ENCODE results near the gene DPH5. TPM values are rescaled to one million over a fixed set of nuclear protein-coding genes. Genes with fewer than 3 reads are reported as not detected.

Gene DPH5
- total RNA-seq, 1 donor from 2014 or later = 22.1 TPM

DNA sequence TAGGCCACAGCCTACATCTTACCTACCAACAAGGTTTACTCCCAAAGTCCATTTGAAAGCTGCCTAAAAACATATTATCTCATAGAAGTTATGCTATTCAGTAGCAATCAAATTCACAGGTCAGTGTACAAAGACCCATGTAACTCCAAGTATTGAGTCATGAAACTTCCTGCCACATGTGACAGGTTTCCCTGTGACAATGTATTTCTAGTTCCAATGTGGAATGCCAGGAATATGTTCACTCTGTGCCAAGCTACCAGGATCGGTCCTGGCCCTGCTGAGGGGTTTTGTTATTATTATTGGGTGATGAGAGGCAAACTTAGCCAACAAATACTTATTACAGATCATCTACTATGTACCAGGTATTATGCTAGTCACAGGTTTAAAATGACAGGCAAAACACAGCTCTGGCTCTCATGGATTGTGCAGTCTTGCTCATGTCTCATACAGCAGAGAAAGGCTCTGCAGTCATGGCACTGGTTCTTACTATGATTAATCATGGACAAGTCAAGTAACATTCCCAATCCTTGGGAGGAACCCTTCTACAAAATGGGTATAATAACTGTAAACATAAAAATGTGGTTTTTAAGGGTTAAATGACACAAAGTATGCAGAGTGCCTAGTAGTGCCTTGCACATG is 22.5 kb downstream of the DPH5 start:
- DNase-seq (ENCODE audit: extremely low spot score in 2 of 2) = no peak
- Histone ChIP-seq H3K27ac (no peak overlapping the region), H3K9me3 (no peaks in the 10 kb centered on the region), H3K4me1 (no peaks in the 10 kb centered on the region), H3K27me3 (no peaks in the 10 kb centered on the region), H3K4me3 (no peak overlapping the region), H3K36me3 (no peaks in the 10 kb centered on the region)
- TF ChIP-seq, protein P1, sequence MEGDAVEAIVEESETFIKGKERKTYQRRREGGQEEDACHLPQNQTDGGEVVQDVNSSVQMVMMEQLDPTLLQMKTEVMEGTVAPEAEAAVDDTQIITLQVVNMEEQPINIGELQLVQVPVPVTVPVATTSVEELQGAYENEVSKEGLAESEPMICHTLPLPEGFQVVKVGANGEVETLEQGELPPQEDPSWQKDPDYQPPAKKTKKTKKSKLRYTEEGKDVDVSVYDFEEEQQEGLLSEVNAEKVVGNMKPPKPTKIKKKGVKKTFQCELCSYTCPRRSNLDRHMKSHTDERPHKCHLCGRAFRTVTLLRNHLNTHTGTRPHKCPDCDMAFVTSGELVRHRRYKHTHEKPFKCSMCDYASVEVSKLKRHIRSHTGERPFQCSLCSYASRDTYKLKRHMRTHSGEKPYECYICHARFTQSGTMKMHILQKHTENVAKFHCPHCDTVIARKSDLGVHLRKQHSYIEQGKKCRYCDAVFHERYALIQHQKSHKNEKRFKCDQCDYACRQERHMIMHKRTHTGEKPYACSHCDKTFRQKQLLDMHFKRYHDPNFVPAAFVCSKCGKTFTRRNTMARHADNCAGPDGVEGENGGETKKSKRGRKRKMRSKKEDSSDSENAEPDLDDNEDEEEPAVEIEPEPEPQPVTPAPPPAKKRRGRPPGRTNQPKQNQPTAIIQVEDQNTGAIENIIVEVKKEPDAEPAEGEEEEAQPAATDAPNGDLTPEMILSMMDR (IDR thresholded peaks at IDR 0.05) = no peak
- no peak for TF ChIP-seq POLR2AphosphoS5 (IDR thresholded peaks at IDR 0.05; ENCODE audit: insufficient read depth in 1 of 2, low read depth in 1 of 2)
- no peak for TF ChIP-seq POLR2A (IDR thresholded peaks at IDR 0.05)
- intact Hi-C loops (cut with DNase I) = no loop called here

DNA sequence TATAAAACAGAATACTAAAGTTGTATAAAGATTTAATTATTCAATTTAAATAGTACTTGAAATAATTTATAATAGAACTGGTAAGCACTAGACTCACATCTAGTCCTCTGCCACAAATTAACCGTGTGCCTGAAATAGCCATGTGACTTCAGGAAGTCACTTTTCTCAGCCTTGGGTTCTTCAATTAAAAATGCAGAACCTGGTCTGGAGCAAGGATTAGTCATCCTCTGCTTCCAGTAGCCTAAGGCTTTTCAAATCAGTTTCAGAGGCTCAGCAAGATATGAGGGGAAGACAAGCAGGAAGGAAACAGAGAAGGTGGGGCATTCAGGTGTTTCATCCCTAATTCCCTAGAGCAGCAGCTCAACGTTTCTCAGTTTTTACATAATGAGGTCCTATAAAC is 23.0 kb downstream of the DPH5 start:
- no peak for TF ChIP-seq POLR2AphosphoS5 (IDR thresholded peaks at IDR 0.05; ENCODE audit: insufficient read depth in 1 of 2, low read depth in 1 of 2)
- TF ChIP-seq, protein P1 (IDR thresholded peaks at IDR 0.05) = no peak
- TF ChIP-seq POLR2A (IDR thresholded peaks at IDR 0.05) = no peak
- H3K27me3 ChIP-seq = no peaks in the 10 kb centered on the region
- no peaks in the 10 kb centered on the region for H3K36me3 ChIP-seq
- intact Hi-C loops (cut with DNase I) = no loop called here
- H3K4me1 ChIP-seq = no peaks in the 10 kb centered on the region
- no peak for DNase-seq (ENCODE audit: extremely low spot score in 2 of 2)
- no peak overlapping the region for H3K27ac ChIP-seq
- no peaks in the 10 kb centered on the region for H3K9me3 ChIP-seq
- H3K4me3 ChIP-seq = no peak overlapping the region

DNA sequence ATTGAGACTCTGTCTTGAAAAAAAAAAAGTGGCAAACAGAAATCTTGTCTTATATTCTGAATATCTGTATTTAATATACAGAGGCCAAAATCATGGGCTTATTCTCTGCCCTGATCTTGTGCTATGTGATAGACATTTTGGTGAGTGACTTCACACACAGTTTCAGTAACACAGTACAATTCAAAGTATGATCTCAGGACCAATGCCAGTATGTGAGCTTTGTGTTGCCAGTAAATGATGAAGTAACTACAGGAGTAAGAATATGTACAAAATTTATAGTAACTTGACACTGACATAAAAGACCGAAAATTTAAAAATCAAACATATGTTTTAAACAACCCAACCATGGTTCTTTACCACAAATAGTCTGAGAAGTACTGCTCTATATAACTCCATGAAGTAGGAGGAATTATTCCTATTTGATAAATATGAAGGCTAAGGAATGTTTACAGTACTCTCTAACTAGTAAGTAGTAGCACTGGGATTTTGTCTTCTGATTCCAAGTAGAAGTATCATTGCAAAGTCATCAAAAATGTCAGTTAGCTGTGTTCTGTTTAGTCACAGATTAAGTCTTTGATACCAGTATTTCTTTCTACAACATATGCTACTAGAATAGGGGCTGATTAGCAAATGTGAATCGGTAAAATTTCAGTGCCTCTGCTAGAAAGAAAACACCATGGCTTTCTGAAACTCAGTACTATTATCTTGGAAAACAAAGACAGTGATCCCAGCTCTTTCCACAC is 25.3 kb downstream of the DPH5 start:
- Histone ChIP-seq H3K4me3 (no peak overlapping the region), H3K27me3 (no peaks in the 10 kb centered on the region), H3K36me3 (peaks cover 0 to 5% of the 10 kb centered on the region in 2 donors), H3K4me1 (no peaks in the 10 kb centered on the region), H3K9me3 (no peaks in the 10 kb centered on the region), H3K27ac (no peak overlapping the region)
- intact Hi-C loops (cut with DNase I) = no loop called here
- TF ChIP-seq POLR2A (IDR thresholded peaks at IDR 0.05) (no peak), POLR2AphosphoS5 (IDR thresholded peaks at IDR 0.05; ENCODE audit: insufficient read depth in 1 of 2, low read depth in 1 of 2) (no peak)
- TF ChIP-seq, protein P1 (IDR thresholded peaks at IDR 0.05) = no peak
- no peak for DNase-seq (ENCODE audit: extremely low spot score in 2 of 2)

DNA sequence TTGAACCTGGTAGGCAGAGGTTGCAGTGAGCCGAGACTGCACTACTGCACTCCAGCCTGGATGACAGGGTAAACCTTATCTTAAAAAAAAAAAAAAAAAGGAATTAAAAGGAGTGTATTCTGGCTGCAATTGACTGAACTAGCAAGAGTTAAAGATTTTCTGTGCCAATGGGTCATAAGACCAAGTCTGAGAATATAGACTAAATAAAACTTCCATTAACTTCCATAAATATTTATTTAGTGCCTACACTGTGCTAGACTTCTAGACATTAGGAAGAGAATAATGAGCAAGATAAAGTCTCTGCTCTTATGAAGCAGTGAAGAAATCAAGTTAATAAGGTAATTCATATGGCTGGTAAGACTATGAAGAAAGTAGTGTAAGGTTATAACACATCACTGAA is 27.2 kb downstream of the DPH5 start:
- DNase-seq (ENCODE audit: extremely low spot score in 2 of 2) = no peak
- intact Hi-C loops (cut with DNase I) = no loop called here
- H3K27ac ChIP-seq = no peak overlapping the region
- no peaks in the 10 kb centered on the region for H3K27me3 ChIP-seq
- TF ChIP-seq POLR2A (IDR thresholded peaks at IDR 0.05) = no peak
- TF ChIP-seq POLR2AphosphoS5 (IDR thresholded peaks at IDR 0.05; ENCODE audit: insufficient read depth in 1 of 2, low read depth in 1 of 2) = no peak
- TF ChIP-seq, protein P1 (IDR thresholded peaks at IDR 0.05) = no peak
- no peaks in the 10 kb centered on the region for H3K4me1 ChIP-seq
- no peaks in the 10 kb centered on the region for H3K9me3 ChIP-seq
- peaks cover 0 to 5% of the 10 kb centered on the region in 2 donors for H3K36me3 ChIP-seq
- no peak overlapping the region for H3K4me3 ChIP-seq
